Measurements from ENCODE around the gene EFNB2.

Gene EFNB2

DNA sequence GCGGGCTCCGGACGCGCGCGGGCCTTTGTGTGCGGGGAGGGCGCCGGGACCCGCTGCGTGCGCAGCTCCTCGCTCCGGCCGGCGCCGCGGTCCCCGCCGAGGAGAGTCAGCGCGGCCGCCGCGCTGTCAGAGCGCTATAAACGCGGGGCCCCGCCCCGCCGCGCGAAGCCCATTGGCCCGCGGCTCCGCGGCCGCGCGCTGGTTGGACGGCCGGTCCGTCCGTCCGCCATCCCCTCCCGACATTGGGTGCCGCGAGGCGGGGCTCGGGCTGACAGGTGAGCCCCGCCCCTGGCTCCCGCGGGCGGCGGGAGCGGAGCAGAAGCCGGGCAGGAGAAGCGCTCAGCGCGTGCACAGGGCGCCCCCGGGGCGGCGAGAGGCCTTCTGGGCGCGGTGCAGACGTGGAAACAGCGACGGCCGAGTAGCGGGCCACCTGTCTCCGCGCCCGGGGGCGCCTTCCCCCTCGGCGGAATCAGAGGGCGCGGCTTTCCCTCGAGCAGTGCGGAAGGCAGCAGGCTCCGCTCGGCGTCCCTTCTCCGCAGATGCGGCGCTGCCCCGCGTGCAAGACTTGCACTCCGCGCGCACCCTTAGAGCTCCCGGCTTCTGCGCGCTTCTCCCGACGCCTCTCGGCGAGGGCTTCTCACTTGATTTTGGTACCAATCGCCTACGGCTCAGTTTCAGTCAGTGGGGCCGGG lies at the start of gene EFNB2:
Gene EFNB2, minus strand, starts transcription at position 111 of the 692 bp plus-strand sequence. CDS start 698 bp downstream, outside the sequence.
- peak; percentile 84 to 89 for DNase-seq

DNA sequence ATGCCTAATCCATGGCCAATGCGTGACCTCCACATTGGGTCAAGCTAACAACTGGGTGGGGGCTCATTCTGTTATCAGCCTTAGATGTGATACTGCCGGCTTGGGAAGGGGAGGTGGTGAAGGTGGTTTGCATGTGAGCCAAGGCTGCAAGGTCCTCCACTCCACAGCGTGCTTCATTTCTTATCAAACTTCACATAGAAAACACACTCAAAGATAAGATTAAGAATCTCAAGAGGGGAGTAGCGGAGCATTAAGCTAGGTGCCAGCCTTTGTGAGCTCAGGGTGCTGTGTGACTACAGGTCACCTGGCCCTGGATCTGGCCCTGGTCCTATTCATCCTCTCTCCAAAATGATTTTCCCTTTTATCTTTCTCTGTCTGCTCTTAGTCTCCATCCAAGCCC lies 45.8 kb upstream of the EFNB2 start:
- DNase-seq: no peak

GRCh38 chr13:106575896-106576295 lies 40.4 kb upstream of the EFNB2 start:
- no peak for DNase-seq

DNA sequence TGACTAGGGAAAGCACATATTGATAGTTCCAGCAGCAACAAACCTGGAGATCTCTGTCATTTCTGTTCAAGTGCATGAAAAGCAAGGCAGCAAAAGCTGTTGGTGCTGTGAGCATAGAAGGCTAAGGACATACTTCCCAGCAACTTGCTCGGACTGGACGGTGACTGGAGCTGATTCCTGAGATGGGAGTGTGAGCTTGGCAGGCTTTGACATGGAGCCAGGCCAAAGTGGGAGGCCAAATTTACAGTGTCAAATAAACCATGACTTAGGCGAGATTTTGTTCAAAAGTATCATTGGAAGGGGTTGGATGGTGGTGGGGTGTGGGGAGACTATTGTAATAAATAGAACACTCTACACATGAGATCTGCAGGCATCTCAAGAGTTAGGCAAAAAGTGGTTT lies 38.4 kb upstream of the EFNB2 start:
- no peak for DNase-seq

- DNase-seq: peak in 1 of 2 donors; percentile 33
Observed at GRCh38 chr13:106573284-106573846, 37.9 kb upstream of the EFNB2 start.

- DNase-seq: no peak
Observed at GRCh38 chr13:106570299-106570852, 34.9 kb upstream of the EFNB2 start.

DNA sequence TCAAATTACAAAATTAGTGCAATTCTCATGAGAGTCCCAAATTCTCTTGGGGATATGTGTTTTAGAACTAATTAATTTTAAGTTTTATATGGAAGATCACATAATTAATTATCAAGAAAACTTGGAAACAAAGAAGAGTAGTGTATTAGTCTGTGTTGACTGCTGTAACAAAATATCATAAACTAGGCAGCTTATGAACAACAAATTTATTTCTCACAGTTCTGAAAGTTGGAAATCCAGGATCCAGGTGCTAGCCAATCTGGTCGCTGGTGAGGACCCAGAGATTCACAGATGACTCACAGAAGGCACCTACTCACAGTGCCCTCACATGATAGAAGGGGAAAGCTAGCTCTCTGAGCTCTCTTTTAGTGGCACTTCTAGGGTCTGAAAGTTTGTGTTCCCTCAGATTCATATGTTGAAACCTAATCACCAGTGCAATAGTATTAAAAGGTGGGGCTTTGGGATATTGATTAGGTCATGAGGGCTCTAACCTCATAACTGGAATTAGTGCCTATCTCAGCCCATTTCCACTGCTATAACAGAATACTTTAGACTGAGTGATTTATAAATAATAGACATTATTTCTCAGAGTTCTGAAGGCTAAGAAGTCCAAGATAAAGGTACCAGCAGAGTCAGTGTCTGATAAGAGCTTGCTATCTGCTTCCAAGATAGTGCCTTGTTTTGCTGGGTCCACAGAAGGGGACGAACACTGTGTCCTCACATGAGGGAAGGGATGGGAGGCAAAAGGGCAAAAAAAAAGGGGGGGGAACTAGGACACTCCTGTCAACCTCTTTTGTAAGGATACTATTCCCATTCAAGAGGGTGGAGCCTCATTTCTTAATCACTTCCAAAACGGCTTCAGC lies 34.0 kb upstream of the EFNB2 start:
- DNase-seq: no peak

GRCh38 chr13:106568299-106569003 lies 33.0 kb upstream of the EFNB2 start:
- DNase-seq: no peak

DNA sequence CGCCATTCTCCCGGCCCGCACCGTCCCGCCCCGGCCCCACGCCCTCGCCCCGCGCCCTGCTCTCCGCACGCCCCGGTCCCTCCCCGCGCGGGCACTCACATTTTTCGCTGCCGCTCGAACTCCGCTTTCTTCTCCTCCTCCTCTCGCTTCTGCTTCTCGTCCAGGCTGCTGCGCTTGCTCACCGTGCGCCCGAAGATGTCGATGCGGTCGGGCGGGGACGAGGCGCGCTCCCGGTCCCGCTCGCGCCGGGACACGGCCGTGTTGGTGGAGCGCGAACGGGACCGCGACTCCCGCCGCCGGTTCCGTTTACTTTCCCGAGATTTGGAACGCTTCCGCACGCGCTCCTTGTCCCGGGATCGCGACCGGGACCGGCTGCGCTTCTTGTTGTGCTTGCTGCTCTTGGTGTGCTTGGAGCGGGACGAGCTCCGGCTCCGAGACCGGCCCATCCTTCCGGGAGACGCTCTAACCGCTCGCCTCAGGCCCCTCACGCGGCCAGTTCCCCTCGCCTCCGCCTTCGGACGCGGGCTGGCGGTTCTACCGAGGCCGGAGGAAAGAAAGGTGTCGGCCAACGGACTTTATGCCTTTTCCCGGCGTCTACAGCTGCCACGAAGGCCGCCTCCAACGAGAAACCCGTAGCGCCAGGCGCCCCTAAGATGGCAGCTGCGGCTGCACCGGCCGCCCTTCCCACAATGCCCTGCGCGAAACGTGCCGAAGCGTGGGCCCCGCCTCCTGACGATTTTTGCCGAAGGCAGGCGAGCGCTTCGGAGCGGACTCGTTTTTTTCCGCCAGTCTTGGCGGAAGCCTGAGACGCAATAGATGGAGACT lies 32.2 kb upstream of the EFNB2 start, which contains the start of gene ARGLU1:
Gene ARGLU1, minus strand, starts transcription at position 664 of the 825 bp plus-strand sequence. Its CDS starts 218 bp downstream, at position 446.
- peak; percentile 91 to 93 for DNase-seq

- DNase-seq: peak in 1 of 2 donors; percentile 41
Observed at GRCh38 chr13:106566641-106567473, 31.4 kb upstream of the EFNB2 start.

- no peak for DNase-seq
Observed at GRCh38 chr13:106565127-106565775, 29.8 kb upstream of the EFNB2 start.

GRCh38 chr13:106562301-106562700 lies 26.8 kb upstream of the EFNB2 start:
- DNase-seq: no peak

DNA sequence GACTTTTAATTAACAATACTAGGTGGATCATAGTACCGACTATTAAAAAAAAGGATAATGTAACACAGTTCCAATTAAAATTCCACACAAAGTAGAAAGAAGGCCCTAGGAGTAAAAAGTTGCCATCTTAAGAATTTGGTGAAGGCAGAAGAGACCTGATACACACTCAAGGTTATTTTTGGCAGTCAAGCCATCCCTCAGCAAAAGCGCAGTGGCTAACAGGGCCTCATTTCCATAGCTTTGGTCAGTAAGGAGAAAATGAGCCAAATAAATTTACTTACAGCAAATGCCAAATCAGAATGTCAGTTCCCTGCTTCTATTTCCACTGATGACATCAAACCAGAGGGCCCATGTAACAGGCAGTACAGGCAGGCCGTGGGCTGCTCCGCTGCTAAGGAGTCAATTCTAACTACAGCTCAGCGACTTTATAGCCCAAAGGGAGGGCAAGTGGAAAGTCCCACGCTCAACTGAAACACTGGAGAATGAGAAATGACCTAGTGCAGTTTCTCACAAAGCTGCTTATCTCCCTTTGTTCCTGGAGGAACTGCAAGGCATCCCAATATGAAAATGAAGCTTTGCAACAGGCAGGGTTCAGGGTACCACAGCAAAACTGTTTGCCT lies 26.2 kb upstream of the EFNB2 start:
- no peak for DNase-seq

GRCh38 chr13:106560821-106561220 lies 25.4 kb upstream of the EFNB2 start:
- no peak for DNase-seq

- no peak for DNase-seq
Observed at GRCh38 chr13:106558527-106558926, 23.1 kb upstream of the EFNB2 start.

- DNase-seq: no peak
Observed at GRCh38 chr13:106555631-106556328, 20.3 kb upstream of the EFNB2 start.

- no peak for DNase-seq
Observed at GRCh38 chr13:106551751-106552150, 16.3 kb upstream of the EFNB2 start.

- no peak for DNase-seq
Observed at GRCh38 chr13:106551350-106551749, 15.9 kb upstream of the EFNB2 start.

GRCh38 chr13:106550570-106551135 lies 15.2 kb upstream of the EFNB2 start:
- DNase-seq: no peak
